SIG-M5 (cell line): ENCODE data around the gene COL4A5.
"Not testable (repeated sequence)": the region's sequence is repeated elsewhere in the genome, so short reads cannot be mapped to it uniquely, and the experiment has no call there.

ENCODE experiments used
- DNase-seq: peaks from one replicate; lab custom pipeline; 2025; lab: John Stamatoyannopoulos, UW

Gene COL4A5

GRCh38 chrX:108456971-108457477, 17.4 kb downstream of the COL4A5 start:
- DNase-seq, result no peak

- no peak for DNase-seq
Measured at GRCh38 chrX:108464604-108465003, 25.0 kb downstream of the COL4A5 start.

- no peak for DNase-seq
Measured at GRCh38 chrX:108468486-108468885, 28.8 kb downstream of the COL4A5 start.

- DNase-seq, result no peak
Measured at GRCh38 chrX:108473979-108474378, 34.3 kb downstream of the COL4A5 start.

GRCh38 chrX:108481528-108481927, 41.9 kb downstream of the COL4A5 start:
- DNase-seq, result not testable (repeated sequence)

- no peak for DNase-seq
Measured at GRCh38 chrX:108484251-108484650, 44.6 kb downstream of the COL4A5 start.

- DNase-seq, result no peak
Measured at GRCh38 chrX:108485960-108486359, 46.3 kb downstream of the COL4A5 start.

- no peak for DNase-seq
Measured at GRCh38 chrX:108494406-108495090, 54.9 kb downstream of the COL4A5 start.

- DNase-seq, result no peak
Measured at GRCh38 chrX:108511721-108512120, 72.1 kb downstream of the COL4A5 start.

- DNase-seq, result no peak
Measured at GRCh38 chrX:108516184-108516583, 76.5 kb downstream of the COL4A5 start.

GRCh38 chrX:108527724-108528123, 88.1 kb downstream of the COL4A5 start:
- no peak for DNase-seq

- DNase-seq, result no peak
Measured at GRCh38 chrX:108537005-108537404, 97.4 kb downstream of the COL4A5 start.

GRCh38 chrX:108541286-108541685, 101.6 kb downstream of the COL4A5 start:
- no peak for DNase-seq

GRCh38 chrX:108557580-108557979, 117.9 kb downstream of the COL4A5 start:
- DNase-seq, result no peak

GRCh38 chrX:108558217-108558616, 118.6 kb downstream of the COL4A5 start:
- DNase-seq, result no peak

GRCh38 chrX:108573136-108573535, 133.5 kb downstream of the COL4A5 start:
- no peak for DNase-seq

GRCh38 chrX:108582151-108582550, 142.5 kb downstream of the COL4A5 start:
- no peak for DNase-seq

- DNase-seq, result no peak
Measured at GRCh38 chrX:108584617-108585211, 145.1 kb downstream of the COL4A5 start.

- DNase-seq, result no peak
Measured at GRCh38 chrX:108590496-108590895, 150.9 kb downstream of the COL4A5 start.

GRCh38 chrX:108601276-108601675, 161.6 kb downstream of the COL4A5 start:
- no peak for DNase-seq

GRCh38 chrX:108610141-108610540, 170.5 kb downstream of the COL4A5 start:
- DNase-seq, result no peak

GRCh38 chrX:108614616-108615015, 175.0 kb downstream of the COL4A5 start:
- no peak for DNase-seq

GRCh38 chrX:108640817-108641216, 201.2 kb downstream of the COL4A5 start:
- no peak for DNase-seq
